WTC11 (cell line): Measurements from ENCODE around the gene ARAP3. TPM values are rescaled to one million over a fixed set of nuclear protein-coding genes. Genes with fewer than 3 reads are reported as not detected.

Experiments
- ATAC-seq: fragments of 200-7000 bp; cut with Tn5 transposase; 2 replicates; pipeline ENCODE4 v1.10.0; 2021; ENCODE audit warnings: mild to moderate bottlenecking, moderate library complexity
- CTCF ChIA-PET: fragments of 300-600 bp; sonication (Branson Sonifier 250); formaldehyde crosslinking; loops from one replicate; lab custom pipeline; 2021; ENCODE audit warnings: antibody characterized with exemption; lab: Charles Lee
- POLR2A ChIA-PET: fragments of 350-600 bp; sonication (Branson Sonifier 250); formaldehyde crosslinking; loops from one replicate; lab custom pipeline; 2021; ENCODE audit warnings: antibody characterized with exemption; lab: Charles Lee
- DNase-seq: peaks from one replicate; pipeline ENCODE4 v3.0.0; 2021; ENCODE audit warnings: low spot score
- H3K27ac Mint-ChIP-seq: 2 replicates; pipeline ENCODE4 v1.8.0; 2021; ENCODE audit warnings: mixed read lengths
- H3K27me3 Mint-ChIP-seq: 2 replicates; pipeline ENCODE4 v1.8.0; 2021; ENCODE audit warnings: low read depth, mild to moderate bottlenecking, moderate library complexity, mixed read lengths
- H3K36me3 Mint-ChIP-seq: 2 replicates; pipeline ENCODE4 v1.8.0; 2021; ENCODE audit warnings: mixed read lengths
- H3K4me1 Mint-ChIP-seq: 2 replicates; pipeline ENCODE4 v1.8.0; 2022; ENCODE audit warnings: mixed read lengths
- H3K4me3 Mint-ChIP-seq: 2 replicates; pipeline ENCODE4 v1.8.0; 2021; ENCODE audit warnings: mild to moderate bottlenecking, moderate library complexity, mixed read lengths
- H3K9me3 Mint-ChIP-seq: 2 replicates; pipeline ENCODE4 v1.8.0; 2021; ENCODE audit warnings: mixed read lengths
- AFF4 ChIP-seq: sonication (generic); formaldehyde crosslinking; IDR thresholded peaks from 2 replicates; pipeline ENCODE4 v1.8.1; 2023; ENCODE audit warnings: mild to moderate bottlenecking, missing genetic modification reagents, borderline replicate concordance
- ATF1 ChIP-seq: sonication (generic); formaldehyde crosslinking; IDR thresholded peaks from 2 replicates; pipeline ENCODE4 v1.8.1; 2023; ENCODE audit warnings: mild to moderate bottlenecking, moderate library complexity, missing genetic modification reagents
- ATF3 ChIP-seq: sonication (generic); formaldehyde crosslinking; conservative IDR thresholded peaks from 2 replicates; pipeline ENCODE4 v1.8.1; 2022; ENCODE audit warnings: mild to moderate bottlenecking, missing genetic modification reagents
- CREB1 ChIP-seq: sonication (generic); formaldehyde crosslinking; IDR thresholded peaks from 2 replicates; pipeline ENCODE4 v1.8.0; 2023; ENCODE audit warnings: mild to moderate bottlenecking, missing genetic modification reagents
- ELF4 ChIP-seq: sonication (generic); formaldehyde crosslinking; IDR thresholded peaks from 2 replicates; pipeline ENCODE4 v1.8.1; 2022; ENCODE audit warnings: low read depth, mild to moderate bottlenecking, moderate library complexity, missing genetic modification reagents
- ERG ChIP-seq: fragments of 250-450 bp; sonication (Bioruptor Pico); IDR thresholded peaks from 2 replicates; pipeline ENCODE4 v1.8.0; 2021; ENCODE audit warnings: mild to moderate bottlenecking
- GRHL2 ChIP-seq: fragments of 250-450 bp; sonication (Bioruptor Pico); IDR thresholded peaks from 2 replicates; pipeline ENCODE4 v1.8.0; 2022; ENCODE audit warnings: mild to moderate bottlenecking, moderate library complexity; ENCODE audit not compliant: insufficient replicate concordance, severe bottlenecking
- NR3C1 ChIP-seq: sonication (generic); formaldehyde crosslinking; conservative IDR thresholded peaks from 2 replicates; pipeline ENCODE4 v1.8.1; 2023; ENCODE audit warnings: low read depth, mild to moderate bottlenecking, missing genetic modification reagents
- OVOL2 ChIP-seq: fragments of 250-450 bp; sonication (Bioruptor Pico); IDR thresholded peaks from 2 replicates; pipeline ENCODE4 v1.9.0; 2021; ENCODE audit warnings: mild to moderate bottlenecking, borderline replicate concordance
- RORB ChIP-seq: fragments of 250-450 bp; sonication (Bioruptor Pico); IDR thresholded peaks from 2 replicates; pipeline ENCODE4 v1.9.0; 2021; ENCODE audit warnings: mild to moderate bottlenecking
- SP1 ChIP-seq: sonication (generic); formaldehyde crosslinking; conservative IDR thresholded peaks from 2 replicates; pipeline ENCODE4 v1.8.1; 2022; ENCODE audit warnings: missing genetic modification reagents
- TCF7 ChIP-seq: sonication (generic); formaldehyde crosslinking; IDR thresholded peaks from 2 replicates; pipeline ENCODE4 v1.8.0; 2022; ENCODE audit warnings: mild to moderate bottlenecking, low read depth, missing genetic modification reagents, moderate library complexity
- TEAD4 ChIP-seq: sonication (generic); formaldehyde crosslinking; IDR thresholded peaks from 2 replicates; pipeline ENCODE4 v1.8.0; 2022; ENCODE audit warnings: mild to moderate bottlenecking, missing genetic modification reagents
- USF2 ChIP-seq: sonication (generic); formaldehyde crosslinking; IDR thresholded peaks from 2 replicates; pipeline ENCODE4 v1.8.1; 2023; ENCODE audit warnings: mild to moderate bottlenecking, missing genetic modification reagents, moderate library complexity
- ZBTB21 ChIP-seq: sonication (generic); formaldehyde crosslinking; IDR thresholded peaks from 2 replicates; pipeline ENCODE4 v1.8.1; 2023; ENCODE audit warnings: mild to moderate bottlenecking, missing genetic modification reagents, borderline replicate concordance
- ZMAT4 ChIP-seq: fragments of 250-450 bp; sonication (Bioruptor Pico); IDR thresholded peaks from 2 replicates; pipeline ENCODE4 v1.9.0; 2021; ENCODE audit warnings: mild to moderate bottlenecking
- ZNF423 ChIP-seq: fragments of 250-450 bp; sonication (Bioruptor Pico); IDR thresholded peaks from 2 replicates; pipeline ENCODE4 v2.1.2; 2022; ENCODE audit warnings: mild to moderate bottlenecking, moderate library complexity
- total RNA-seq: library from RNA; stranded (reverse); gene quantifications from 3 replicates; pipeline ENCODE4 v1.2.3, GENCODE V29; 2021
- TF ChIP-seq, protein P1 (sequence below): sonication (generic); formaldehyde crosslinking; IDR thresholded peaks from 2 replicates; pipeline ENCODE4 v1.8.1; 2022; ENCODE audit warnings: low read depth, mild to moderate bottlenecking, moderate library complexity, missing genetic modification reagents, borderline replicate concordance
- TF ChIP-seq, protein P2 (sequence below): sonication (generic); formaldehyde crosslinking; IDR thresholded peaks from 2 replicates; pipeline ENCODE4 v1.8.1; 2023; ENCODE audit warnings: mild to moderate bottlenecking, missing genetic modification reagents
- TF ChIP-seq, protein P3 (sequence below): sonication (generic); formaldehyde crosslinking; conservative IDR thresholded peaks from 2 replicates; pipeline ENCODE4 v1.8.1; 2023; ENCODE audit warnings: mild to moderate bottlenecking, low read depth, missing genetic modification reagents, moderate library complexity

Gene ARAP3
- total RNA-seq, 1 experiment from 2014 or later = 60.4 TPM

GRCh38 chr5:141706121-141706520, 24.1 kb upstream of the ARAP3 start:
- ATAC-seq (no peak), DNase-seq (no peak)
- POLR2A ChIA-PET = no interaction called here
- no peak for TF ChIP-seq ELF4 (CRISPR knock-in tag)
- no peak for TF ChIP-seq AFF4 (CRISPR knock-in tag)
- no peaks in the 10 kb centered on the region for H3K36me3 Mint-ChIP-seq
- CTCF ChIA-PET = no interaction called here
- H3K9me3 Mint-ChIP-seq = no peaks in the 10 kb centered on the region
- peaks cover 10% of the 10 kb centered on the region for H3K4me1 Mint-ChIP-seq
- peaks cover 4% of the 10 kb centered on the region for H3K27me3 Mint-ChIP-seq
- no peak overlapping the region for H3K4me3 Mint-ChIP-seq
- H3K27ac Mint-ChIP-seq = no peak overlapping the region

DNA sequence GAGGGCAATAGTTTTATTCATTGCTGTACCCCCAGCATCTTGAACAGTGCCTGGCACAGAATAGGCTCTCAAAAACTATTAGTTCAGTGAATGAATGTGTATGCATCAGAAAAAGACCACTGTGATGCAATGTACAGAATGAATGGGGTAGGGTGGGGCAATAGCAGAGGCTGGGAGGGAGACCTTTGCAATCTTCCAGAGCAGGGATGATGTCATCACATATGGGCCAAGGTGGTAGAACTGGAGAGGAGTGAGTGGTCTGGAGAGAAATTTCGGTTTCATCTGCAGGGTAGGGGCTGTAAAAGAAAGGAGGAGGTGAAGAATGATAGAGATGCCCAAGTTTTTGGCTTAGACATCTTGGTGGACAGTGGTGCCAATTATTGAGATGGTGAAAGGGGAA, 23.4 kb upstream of the ARAP3 start:
- H3K9me3 Mint-ChIP-seq = no peaks in the 10 kb centered on the region
- H3K27ac Mint-ChIP-seq = no peak overlapping the region
- ATAC-seq (no peak), DNase-seq (no peak)
- H3K36me3 Mint-ChIP-seq = no peaks in the 10 kb centered on the region
- ChIA-PET POLR2A (no interaction called here), CTCF (no interaction called here)
- peaks cover 6% of the 10 kb centered on the region for H3K27me3 Mint-ChIP-seq
- H3K4me1 Mint-ChIP-seq = peaks cover 11% of the 10 kb centered on the region
- H3K4me3 Mint-ChIP-seq = no peak overlapping the region
- TF ChIP-seq, protein P1, sequence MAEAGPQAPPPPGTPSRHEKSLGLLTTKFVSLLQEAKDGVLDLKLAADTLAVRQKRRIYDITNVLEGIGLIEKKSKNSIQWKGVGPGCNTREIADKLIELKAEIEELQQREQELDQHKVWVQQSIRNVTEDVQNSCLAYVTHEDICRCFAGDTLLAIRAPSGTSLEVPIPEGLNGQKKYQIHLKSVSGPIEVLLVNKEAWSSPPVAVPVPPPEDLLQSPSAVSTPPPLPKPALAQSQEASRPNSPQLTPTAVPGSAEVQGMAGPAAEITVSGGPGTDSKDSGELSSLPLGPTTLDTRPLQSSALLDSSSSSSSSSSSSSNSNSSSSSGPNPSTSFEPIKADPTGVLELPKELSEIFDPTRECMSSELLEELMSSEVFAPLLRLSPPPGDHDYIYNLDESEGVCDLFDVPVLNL = no peak
- no peak for TF ChIP-seq TEAD4 (CRISPR knock-in tag)
- no peak for TF ChIP-seq ZMAT4 (CRISPR knock-in tag)
- no peak for TF ChIP-seq ATF3 (CRISPR knock-in tag)
- TF ChIP-seq ZBTB21 (CRISPR knock-in tag) = no peak
- TF ChIP-seq RORB (CRISPR knock-in tag) = no peak
- no peak for TF ChIP-seq ERG (CRISPR knock-in tag)

- Mint-ChIP-seq H3K4me3 (no peak overlapping the region), H3K36me3 (no peaks in the 10 kb centered on the region), H3K9me3 (no peaks in the 10 kb centered on the region), H3K27ac (no peak overlapping the region), H3K27me3 (peaks cover 6% of the 10 kb centered on the region), H3K4me1 (peaks cover 11% of the 10 kb centered on the region)
- DNase-seq (no peak), ATAC-seq (no peak)
- CTCF ChIA-PET = interaction anchor here (3.7 to 4.9 kb wide), 2 partner anchors 10 to 176 kb away, joined by 19 to 116 read pairs; partner anchors contain the start of gene PCDH1
- POLR2A ChIA-PET = no interaction called here
- TF ChIP-seq TCF7 (CRISPR knock-in tag) (no peak), NR3C1 (CRISPR knock-in tag) (no peak), ZNF423 (CRISPR knock-in tag) (no peak), GRHL2 (no peak), ATF1 (CRISPR knock-in tag) (no peak), SP1 (CRISPR knock-in tag) (no peak), OVOL2 (no peak), CREB1 (no peak), USF2 (CRISPR knock-in tag) (no peak)
- TF ChIP-seq, protein P2, sequence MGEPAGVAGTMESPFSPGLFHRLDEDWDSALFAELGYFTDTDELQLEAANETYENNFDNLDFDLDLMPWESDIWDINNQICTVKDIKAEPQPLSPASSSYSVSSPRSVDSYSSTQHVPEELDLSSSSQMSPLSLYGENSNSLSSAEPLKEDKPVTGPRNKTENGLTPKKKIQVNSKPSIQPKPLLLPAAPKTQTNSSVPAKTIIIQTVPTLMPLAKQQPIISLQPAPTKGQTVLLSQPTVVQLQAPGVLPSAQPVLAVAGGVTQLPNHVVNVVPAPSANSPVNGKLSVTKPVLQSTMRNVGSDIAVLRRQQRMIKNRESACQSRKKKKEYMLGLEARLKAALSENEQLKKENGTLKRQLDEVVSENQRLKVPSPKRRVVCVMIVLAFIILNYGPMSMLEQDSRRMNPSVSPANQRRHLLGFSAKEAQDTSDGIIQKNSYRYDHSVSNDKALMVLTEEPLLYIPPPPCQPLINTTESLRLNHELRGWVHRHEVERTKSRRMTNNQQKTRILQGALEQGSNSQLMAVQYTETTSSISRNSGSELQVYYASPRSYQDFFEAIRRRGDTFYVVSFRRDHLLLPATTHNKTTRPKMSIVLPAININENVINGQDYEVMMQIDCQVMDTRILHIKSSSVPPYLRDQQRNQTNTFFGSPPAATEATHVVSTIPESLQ (CRISPR knock-in tag) = no peak
- TF ChIP-seq, protein P3, sequence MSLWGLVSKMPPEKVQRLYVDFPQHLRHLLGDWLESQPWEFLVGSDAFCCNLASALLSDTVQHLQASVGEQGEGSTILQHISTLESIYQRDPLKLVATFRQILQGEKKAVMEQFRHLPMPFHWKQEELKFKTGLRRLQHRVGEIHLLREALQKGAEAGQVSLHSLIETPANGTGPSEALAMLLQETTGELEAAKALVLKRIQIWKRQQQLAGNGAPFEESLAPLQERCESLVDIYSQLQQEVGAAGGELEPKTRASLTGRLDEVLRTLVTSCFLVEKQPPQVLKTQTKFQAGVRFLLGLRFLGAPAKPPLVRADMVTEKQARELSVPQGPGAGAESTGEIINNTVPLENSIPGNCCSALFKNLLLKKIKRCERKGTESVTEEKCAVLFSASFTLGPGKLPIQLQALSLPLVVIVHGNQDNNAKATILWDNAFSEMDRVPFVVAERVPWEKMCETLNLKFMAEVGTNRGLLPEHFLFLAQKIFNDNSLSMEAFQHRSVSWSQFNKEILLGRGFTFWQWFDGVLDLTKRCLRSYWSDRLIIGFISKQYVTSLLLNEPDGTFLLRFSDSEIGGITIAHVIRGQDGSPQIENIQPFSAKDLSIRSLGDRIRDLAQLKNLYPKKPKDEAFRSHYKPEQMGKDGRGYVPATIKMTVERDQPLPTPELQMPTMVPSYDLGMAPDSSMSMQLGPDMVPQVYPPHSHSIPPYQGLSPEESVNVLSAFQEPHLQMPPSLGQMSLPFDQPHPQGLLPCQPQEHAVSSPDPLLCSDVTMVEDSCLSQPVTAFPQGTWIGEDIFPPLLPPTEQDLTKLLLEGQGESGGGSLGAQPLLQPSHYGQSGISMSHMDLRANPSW (CRISPR knock-in tag) = no peak
Measured at GRCh38 chr5:141704782-141705297, 22.8 kb upstream of the ARAP3 start.
